A549 treated with Hydrocortisone at 1 μM for 4 hours (cell line): ENCODE results near the gene TMEM14C. TPM values are rescaled to one million over a fixed set of nuclear protein-coding genes. Genes with fewer than 3 reads are reported as not detected.

Source experiments
- total RNA-seq: library from RNA; stranded (reverse); fragments of 200-300 nt; extraction: Qiagen RNA extraction; gene quantifications from 5 replicates; pipeline ENCODE4 v1.2.3, GENCODE V29; 2022

Gene TMEM14C
- 141 to 168 TPM (median 150 TPM) in 5 replicates for total RNA-seq

GRCh38 chr6:10722820-10723566 lies at the start of gene TMEM14C:
Gene TMEM14C (plus strand): TSS chr6:10723070. CDS start chr6:10724614, 1,544 bp downstream.

GRCh38 chr6:10694302-10695085 lies 28.4 kb upstream of the TMEM14C start, which contains the start of the genes C6orf52 and PAK1IP1:
Gene C6orf52 (minus strand): TSS chr6:10694616. CDS start chr6:10687550, 7,066 bp downstream.
Gene PAK1IP1 (plus strand): TSS chr6:10694972. CDS start chr6:10694986, 14 bp downstream.

GRCh38 chr6:10747251-10747972 lies 24.5 kb downstream of the TMEM14C start, which contains the start of gene TMEM14B:
Gene TMEM14B (plus strand): TSS chr6:10747805. CDS start chr6:10749246, 1,441 bp downstream.

Other genes starting within 250 kb of the TMEM14C start
- 4.6 to 7.8 TPM (median 4.9 TPM) in 5 replicates for gene GCNT2, start 201.7 kb upstream of the TMEM14C start, total RNA-seq
- gene C6orf52, start 28.5 kb upstream of the TMEM14C start, total RNA-seq = 1.5 to 2.7 TPM (median 2.1 TPM) in 5 replicates
- 17.2 to 22.9 TPM (median 19.6 TPM) in 5 replicates for gene PAK1IP1, start 28.1 kb upstream of the TMEM14C start, total RNA-seq
- 122 to 161 TPM (median 139 TPM) in 5 replicates for gene TMEM14B, start 24.7 kb downstream of the TMEM14C start, total RNA-seq
- gene MAK, start 115.5 kb downstream of the TMEM14C start, total RNA-seq = 0.09 to 0.21 TPM (median 0.13 TPM) in 5 replicates
- gene GCM2, start 159.0 kb downstream of the TMEM14C start, total RNA-seq = 0.03 TPM in 1 of 5 replicates, not detected in the others
- 1.3 to 4.0 TPM (median 2.4 TPM) in 5 replicates for gene SYCP2L, start 164.0 kb downstream of the TMEM14C start, total RNA-seq